Suprapubic skin (tissue), 4 donors: ENCODE data around the gene SLC43A3.

ENCODE experiments used
- EP300 ChIP-seq: sonication (generic); formaldehyde crosslinking; IDR thresholded peaks from one replicate; pipeline ENCODE4 v1.6.1; 2017; ENCODE audit warnings: antibody characterized with exemption
- POLR2A ChIP-seq, 2 donors: fragments of 450-650 bp; IDR thresholded peaks; one replicate each; pipeline ENCODE4 v1.6.1; 2017; ENCODE audit warnings: antibody characterized with exemption in 2 of 2, mild to moderate bottlenecking in 2 of 2, moderate library complexity in 2 of 2
- POLR2AphosphoS5 ChIP-seq, 3 donors: sonication (generic); formaldehyde crosslinking; IDR thresholded peaks; one replicate each; pipeline ENCODE4 v1.6.1; 2017; ENCODE audit warnings: antibody characterized with exemption in 3 of 3
- TF ChIP-seq, protein P1 (sequence below), 2 donors: fragments of 200-600 bp in 1 of 2; fragments of 450-650 bp in 1 of 2; sonication (generic) in 1 of 2; IDR thresholded peaks; one replicate each; pipeline ENCODE4 v1.5.1; 2016 to 2019; ENCODE audit warnings: antibody characterized with exemption in 2 of 2, mild to moderate bottlenecking in 1 of 2, moderate library complexity in 1 of 2

DNA sequence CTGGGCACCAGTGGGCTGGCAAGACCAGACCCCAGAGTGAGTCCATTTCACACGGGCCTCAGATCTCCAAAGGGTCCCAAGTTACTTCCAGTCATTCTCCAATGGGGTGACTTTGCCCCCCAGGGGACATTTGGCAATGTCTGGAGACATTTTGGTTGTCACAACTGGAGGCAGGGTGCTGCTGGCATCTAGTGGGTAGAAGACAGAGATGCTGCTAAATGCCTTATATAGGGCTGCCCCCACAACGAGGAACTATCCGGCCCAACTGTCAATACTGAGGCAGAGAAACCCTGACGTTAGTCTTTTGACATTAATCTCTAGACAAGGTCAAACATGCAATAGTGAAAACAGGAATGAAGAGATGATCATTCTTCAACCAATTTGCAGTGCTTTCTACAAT, 39.8 kb upstream of the SLC43A3 start:
- TF ChIP-seq, protein P1, sequence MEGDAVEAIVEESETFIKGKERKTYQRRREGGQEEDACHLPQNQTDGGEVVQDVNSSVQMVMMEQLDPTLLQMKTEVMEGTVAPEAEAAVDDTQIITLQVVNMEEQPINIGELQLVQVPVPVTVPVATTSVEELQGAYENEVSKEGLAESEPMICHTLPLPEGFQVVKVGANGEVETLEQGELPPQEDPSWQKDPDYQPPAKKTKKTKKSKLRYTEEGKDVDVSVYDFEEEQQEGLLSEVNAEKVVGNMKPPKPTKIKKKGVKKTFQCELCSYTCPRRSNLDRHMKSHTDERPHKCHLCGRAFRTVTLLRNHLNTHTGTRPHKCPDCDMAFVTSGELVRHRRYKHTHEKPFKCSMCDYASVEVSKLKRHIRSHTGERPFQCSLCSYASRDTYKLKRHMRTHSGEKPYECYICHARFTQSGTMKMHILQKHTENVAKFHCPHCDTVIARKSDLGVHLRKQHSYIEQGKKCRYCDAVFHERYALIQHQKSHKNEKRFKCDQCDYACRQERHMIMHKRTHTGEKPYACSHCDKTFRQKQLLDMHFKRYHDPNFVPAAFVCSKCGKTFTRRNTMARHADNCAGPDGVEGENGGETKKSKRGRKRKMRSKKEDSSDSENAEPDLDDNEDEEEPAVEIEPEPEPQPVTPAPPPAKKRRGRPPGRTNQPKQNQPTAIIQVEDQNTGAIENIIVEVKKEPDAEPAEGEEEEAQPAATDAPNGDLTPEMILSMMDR (IDR thresholded peaks at IDR 0.05) = no peak
- TF ChIP-seq EP300 = no peak
- no peak for TF ChIP-seq POLR2AphosphoS5 (IDR thresholded peaks at IDR 0.05)
- no peak for TF ChIP-seq POLR2A (IDR thresholded peaks at IDR 0.05)
